ENCODE measurements around the gene MUSTN1. TPM values are rescaled to one million over a fixed set of nuclear protein-coding genes. Genes with fewer than 3 reads are reported as not detected.
A peak's percentile ranks its signal among the peaks of the same experiment; 100 is the strongest.

The MUSTN1 gene
- 2.8 TPM for polyA plus RNA-seq
- long read RNA-seq, donor 1: 0 reads
- long read RNA-seq, donor 2, partial matches to known transcripts: 0 of 1 reads
- long read RNA-seq, donor 2, other reads (novel, unspliced or antisense): 0 of 1 reads
- long read RNA-seq, donor 3: 0 reads
- long read RNA-seq, donor 4: 0 reads
- long read RNA-seq, donor 5, partial matches to known transcripts: 0 of 1 reads
- long read RNA-seq, donor 5, other reads (novel, unspliced or antisense): 0 of 1 reads
- long read RNA-seq, donor 6, partial matches to known transcripts: 0 of 3 reads
- long read RNA-seq, donor 6, other reads (novel, unspliced or antisense): 0 of 3 reads
- long read RNA-seq, donor 7, partial matches to known transcripts: 0 of 4 reads
- long read RNA-seq, donor 7, other reads (novel, unspliced or antisense): 0 of 4 reads
- long read RNA-seq, donor 8, transcript MUSTN1-201 (3 exons, 721 nt): major isoform, 7 of 7 reads
- long read RNA-seq, donor 8, partial matches to known transcripts: 0 of 7 reads
- long read RNA-seq, donor 8, other reads (novel, unspliced or antisense): 0 of 7 reads
- long read RNA-seq, donor 9: 0 reads
- long read RNA-seq, donor 10, partial matches to known transcripts: 0 of 1 reads
- long read RNA-seq, donor 10, other reads (novel, unspliced or antisense): 0 of 1 reads
- long read RNA-seq, donor 11, partial matches to known transcripts: 0 of 2 reads
- long read RNA-seq, donor 11, other reads (novel, unspliced or antisense): 0 of 2 reads

GRCh38 chr3:52834871-52835501, at the start of gene MUSTN1:
Gene MUSTN1, minus strand, starts transcription at chr3:52835019. Its CDS starts 71 bp downstream, at chr3:52834948.
- Histone ChIP-seq H3K36me3 (ENCODE audit: control insufficient read depth, insufficient read depth, low read length) (peaks cover 3% of the 10 kb centered on the region), H3K27me3 (ENCODE audit: control insufficient read depth, insufficient read depth, low read length) (no peaks in the 10 kb centered on the region), H3K27ac (ENCODE audit: low read length) (no peak within 1 kb of the TSS), H3K4me1 (ENCODE audit: control insufficient read depth, insufficient read depth, low read length) (peaks cover 3% of the 10 kb centered on the region), H3K4me3 (ENCODE audit: low read length) (no peak within 1 kb of the TSS), H3K9me3 (ENCODE audit: control insufficient read depth, low read depth, low read length) (no peaks in the 10 kb centered on the region)
- DNase-seq: peak in 1 of 2 donors; percentile 8
- WGBS (ENCODE audit: insufficient coverage, low lambda C conversion rate): no CpG with 5 or more reads among the region's 11 CpGs

DNA sequence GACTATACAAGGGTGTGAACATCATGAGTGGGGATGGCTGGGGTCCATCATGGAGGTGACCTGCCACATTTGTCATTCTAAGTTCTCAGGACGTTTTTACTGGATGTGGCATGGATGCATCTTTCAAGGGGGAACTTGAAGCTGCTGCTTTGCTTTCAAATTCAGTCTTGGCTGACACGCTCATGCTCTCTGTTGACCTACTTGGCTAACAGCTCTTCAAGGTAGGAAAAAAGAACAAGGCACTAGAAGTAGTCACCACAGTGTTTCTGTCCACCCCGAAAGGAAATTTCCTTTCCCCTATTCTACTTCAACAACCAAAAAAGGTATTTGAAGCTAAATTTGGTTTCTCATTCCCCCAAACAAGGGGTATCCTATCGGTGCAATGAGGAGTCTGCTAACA, 47.6 kb upstream of the MUSTN1 start:
- Histone ChIP-seq H3K27ac (ENCODE audit: low read length) (peak overlapping the region; percentile 30), H3K27me3 (ENCODE audit: control insufficient read depth, insufficient read depth, low read length) (no peaks in the 10 kb centered on the region), H3K4me1 (ENCODE audit: control insufficient read depth, insufficient read depth, low read length) (no peaks in the 10 kb centered on the region), H3K36me3 (ENCODE audit: control insufficient read depth, insufficient read depth, low read length) (peaks cover 2% of the 10 kb centered on the region), H3K4me3 (ENCODE audit: low read length) (no peak overlapping the region), H3K9me3 (ENCODE audit: control insufficient read depth, low read depth, low read length) (no peaks in the 10 kb centered on the region)
- DNase-seq: no peak
- WGBS (ENCODE audit: insufficient coverage, low lambda C conversion rate): 100% methylated on average over 1 of the region's 4 CpGs

GRCh38 chr3:52881871-52882270, 47.1 kb upstream of the MUSTN1 start:
- H3K9me3 ChIP-seq (ENCODE audit: control insufficient read depth, low read depth, low read length): no peaks in the 10 kb centered on the region
- peaks cover 2% of the 10 kb centered on the region for H3K36me3 ChIP-seq (ENCODE audit: control insufficient read depth, insufficient read depth, low read length)
- H3K27me3 ChIP-seq (ENCODE audit: control insufficient read depth, insufficient read depth, low read length): no peaks in the 10 kb centered on the region
- no peak overlapping the region for H3K4me3 ChIP-seq (ENCODE audit: low read length)
- no peaks in the 10 kb centered on the region for H3K4me1 ChIP-seq (ENCODE audit: control insufficient read depth, insufficient read depth, low read length)
- DNase-seq: peak in 1 of 2 donors; percentile 48
- no CpG with 5 or more reads among the region's 4 CpGs for WGBS (ENCODE audit: insufficient coverage, low lambda C conversion rate)
- peak overlapping the region; percentile 30 for H3K27ac ChIP-seq (ENCODE audit: low read length)

- Histone ChIP-seq H3K9me3 (ENCODE audit: control insufficient read depth, low read depth, low read length) (no peaks in the 10 kb centered on the region), H3K27me3 (ENCODE audit: control insufficient read depth, insufficient read depth, low read length) (no peaks in the 10 kb centered on the region), H3K36me3 (ENCODE audit: control insufficient read depth, insufficient read depth, low read length) (peaks cover 2% of the 10 kb centered on the region), H3K4me1 (ENCODE audit: control insufficient read depth, insufficient read depth, low read length) (no peaks in the 10 kb centered on the region), H3K27ac (ENCODE audit: low read length) (no peak overlapping the region), H3K4me3 (ENCODE audit: low read length) (no peak overlapping the region)
- DNase-seq: no peak
- WGBS (ENCODE audit: insufficient coverage, low lambda C conversion rate): no CpG with 5 or more reads among the region's 3 CpGs
Observed at GRCh38 chr3:52880474-52880873, 45.7 kb upstream of the MUSTN1 start.

DNA sequence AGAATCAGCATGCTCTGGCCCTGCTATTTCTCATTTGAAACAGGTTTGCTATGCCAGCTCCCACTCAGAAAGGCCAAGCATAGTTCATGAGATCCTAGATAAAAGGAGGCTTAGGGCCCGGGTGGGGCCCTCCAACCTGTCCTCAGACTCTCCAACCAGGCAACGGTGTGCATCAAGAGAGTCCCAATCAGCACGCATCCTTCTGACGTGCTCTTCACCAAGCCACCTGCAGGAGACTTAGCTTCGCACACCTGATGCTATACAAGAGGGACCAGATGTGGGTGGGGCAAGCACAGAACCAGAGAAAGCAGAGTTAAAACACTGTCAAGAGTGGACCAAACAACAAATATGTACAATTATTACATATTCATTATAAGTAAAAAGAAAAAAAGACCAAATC, 45.2 kb upstream of the MUSTN1 start:
- no peak for DNase-seq
- Histone ChIP-seq H3K4me3 (ENCODE audit: low read length) (no peak overlapping the region), H3K4me1 (ENCODE audit: control insufficient read depth, insufficient read depth, low read length) (no peaks in the 10 kb centered on the region), H3K27ac (ENCODE audit: low read length) (no peak overlapping the region), H3K9me3 (ENCODE audit: control insufficient read depth, low read depth, low read length) (no peaks in the 10 kb centered on the region), H3K36me3 (ENCODE audit: control insufficient read depth, insufficient read depth, low read length) (peaks cover 2% of the 10 kb centered on the region), H3K27me3 (ENCODE audit: control insufficient read depth, insufficient read depth, low read length) (no peaks in the 10 kb centered on the region)
- WGBS (ENCODE audit: insufficient coverage, low lambda C conversion rate): no CpG with 5 or more reads among the region's 5 CpGs

DNA sequence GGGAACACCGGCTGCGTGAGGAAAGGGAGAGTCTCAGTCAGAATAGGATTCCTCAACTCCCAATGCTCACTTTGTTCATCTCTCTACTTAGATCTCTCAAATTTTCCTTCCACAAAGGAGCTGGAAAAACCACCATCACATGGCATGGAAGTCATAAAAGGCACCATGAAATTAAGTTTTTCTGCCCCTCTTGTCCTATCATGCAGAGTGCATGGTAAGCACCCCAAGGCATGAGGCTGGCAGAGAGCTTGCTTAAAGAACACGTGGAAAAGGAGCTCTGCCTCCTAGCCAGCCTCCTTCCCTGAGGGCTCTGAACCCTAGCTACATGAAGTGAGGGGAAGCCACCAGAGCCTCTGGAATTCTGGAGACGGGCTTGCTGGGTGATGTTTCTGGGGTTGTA, 44.8 kb upstream of the MUSTN1 start:
- no peaks in the 10 kb centered on the region for H3K27me3 ChIP-seq (ENCODE audit: control insufficient read depth, insufficient read depth, low read length)
- peaks cover 2% of the 10 kb centered on the region for H3K36me3 ChIP-seq (ENCODE audit: control insufficient read depth, insufficient read depth, low read length)
- WGBS (ENCODE audit: insufficient coverage, low lambda C conversion rate): no CpG with 5 or more reads among the region's 4 CpGs
- no peaks in the 10 kb centered on the region for H3K9me3 ChIP-seq (ENCODE audit: control insufficient read depth, low read depth, low read length)
- no peak overlapping the region for H3K4me3 ChIP-seq (ENCODE audit: low read length)
- H3K4me1 ChIP-seq (ENCODE audit: control insufficient read depth, insufficient read depth, low read length): no peaks in the 10 kb centered on the region
- H3K27ac ChIP-seq (ENCODE audit: low read length): no peak overlapping the region
- no peak for DNase-seq

DNA sequence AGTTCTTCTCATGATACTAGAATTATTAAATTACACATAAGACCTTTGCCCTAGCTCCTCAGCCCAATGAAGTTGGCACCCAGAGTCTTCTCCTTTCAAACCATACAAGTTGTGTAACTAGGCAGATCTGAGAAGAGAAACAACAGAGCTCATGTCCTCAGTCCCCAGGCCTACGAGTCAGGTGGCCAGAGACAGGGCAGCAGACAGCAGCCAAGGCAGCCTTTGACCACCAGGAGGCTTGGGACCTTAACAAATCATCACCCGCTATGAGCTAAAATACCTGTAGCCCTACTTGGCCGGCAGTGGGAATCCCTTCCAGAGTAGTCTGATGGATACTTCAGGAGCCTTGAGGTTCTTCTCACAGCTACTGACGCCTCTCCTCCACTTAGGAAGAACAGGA, 44.3 kb upstream of the MUSTN1 start:
- Histone ChIP-seq H3K36me3 (ENCODE audit: control insufficient read depth, insufficient read depth, low read length) (peaks cover 2% of the 10 kb centered on the region), H3K9me3 (ENCODE audit: control insufficient read depth, low read depth, low read length) (no peaks in the 10 kb centered on the region), H3K4me3 (ENCODE audit: low read length) (no peak overlapping the region), H3K27me3 (ENCODE audit: control insufficient read depth, insufficient read depth, low read length) (no peaks in the 10 kb centered on the region), H3K4me1 (ENCODE audit: control insufficient read depth, insufficient read depth, low read length) (no peaks in the 10 kb centered on the region), H3K27ac (ENCODE audit: low read length) (no peak overlapping the region)
- no peak for DNase-seq
- WGBS (ENCODE audit: insufficient coverage, low lambda C conversion rate): 80% methylated on average over 1 of the region's 4 CpGs

DNA sequence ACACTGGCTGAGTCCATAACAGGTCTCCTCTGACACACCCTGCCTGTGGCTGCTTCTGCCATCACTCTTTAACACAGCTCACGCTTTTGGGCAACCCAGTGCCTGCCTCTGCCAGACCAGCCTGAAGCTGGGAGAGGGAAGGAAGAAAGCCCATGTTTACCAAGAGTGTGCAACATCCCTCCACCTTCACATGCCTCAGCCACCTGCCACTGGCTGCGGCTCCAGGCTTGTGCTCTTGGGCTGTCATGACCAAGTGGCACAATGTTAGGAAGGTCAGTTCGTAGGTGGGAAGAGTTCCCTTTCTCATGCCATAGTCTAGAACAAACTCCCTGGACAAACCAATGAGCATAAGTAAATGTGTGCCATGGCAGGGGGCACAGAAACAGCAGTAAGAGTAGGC, 42.3 kb upstream of the MUSTN1 start:
- Histone ChIP-seq H3K4me1 (ENCODE audit: control insufficient read depth, insufficient read depth, low read length) (no peaks in the 10 kb centered on the region), H3K4me3 (ENCODE audit: low read length) (no peak overlapping the region), H3K36me3 (ENCODE audit: control insufficient read depth, insufficient read depth, low read length) (peaks cover 2% of the 10 kb centered on the region), H3K27me3 (ENCODE audit: control insufficient read depth, insufficient read depth, low read length) (no peaks in the 10 kb centered on the region), H3K9me3 (ENCODE audit: control insufficient read depth, low read depth, low read length) (no peaks in the 10 kb centered on the region), H3K27ac (ENCODE audit: low read length) (no peak overlapping the region)
- no peak for DNase-seq
- WGBS (ENCODE audit: insufficient coverage, low lambda C conversion rate): 100% methylated on average over 1 of the region's 3 CpGs

GRCh38 chr3:52874864-52875587, 40.2 kb upstream of the MUSTN1 start:
- no peak for DNase-seq
- H3K27me3 ChIP-seq (ENCODE audit: control insufficient read depth, insufficient read depth, low read length): no peaks in the 10 kb centered on the region
- H3K27ac ChIP-seq (ENCODE audit: low read length): no peak overlapping the region
- H3K9me3 ChIP-seq (ENCODE audit: control insufficient read depth, low read depth, low read length): no peaks in the 10 kb centered on the region
- no peaks in the 10 kb centered on the region for H3K4me1 ChIP-seq (ENCODE audit: control insufficient read depth, insufficient read depth, low read length)
- no peak overlapping the region for H3K4me3 ChIP-seq (ENCODE audit: low read length)
- no CpG with 5 or more reads among the region's 9 CpGs for WGBS (ENCODE audit: insufficient coverage, low lambda C conversion rate)
- peaks cover under 1% of the 10 kb centered on the region for H3K36me3 ChIP-seq (ENCODE audit: control insufficient read depth, insufficient read depth, low read length)

- Histone ChIP-seq H3K4me1 (ENCODE audit: control insufficient read depth, insufficient read depth, low read length) (no peaks in the 10 kb centered on the region), H3K36me3 (ENCODE audit: control insufficient read depth, insufficient read depth, low read length) (no peaks in the 10 kb centered on the region), H3K27ac (ENCODE audit: low read length) (no peak overlapping the region), H3K4me3 (ENCODE audit: low read length) (no peak overlapping the region), H3K9me3 (ENCODE audit: control insufficient read depth, low read depth, low read length) (no peaks in the 10 kb centered on the region), H3K27me3 (ENCODE audit: control insufficient read depth, insufficient read depth, low read length) (no peaks in the 10 kb centered on the region)
- no peak for DNase-seq
- WGBS (ENCODE audit: insufficient coverage, low lambda C conversion rate): 67% methylated on average over 1 of the region's 5 CpGs
Observed at GRCh38 chr3:52874160-52874701, 39.4 kb upstream of the MUSTN1 start.
